GM21576 (cell line): ENCODE measurements around the gene SLC22A1.

Source experiments
- ATAC-seq: cut with Tn5 transposase; IDR thresholded peaks from one replicate; pipeline ENCODE4 v1.9.1; 2021; ENCODE audit warnings: mild to moderate bottlenecking, moderate library complexity; ENCODE audit not compliant: unreplicated experiment

SLC22A1 gene

GRCh38 chr6:160167604-160168399 lies 46.2 kb downstream of the SLC22A1 start:
- no peak for ATAC-seq

DNA sequence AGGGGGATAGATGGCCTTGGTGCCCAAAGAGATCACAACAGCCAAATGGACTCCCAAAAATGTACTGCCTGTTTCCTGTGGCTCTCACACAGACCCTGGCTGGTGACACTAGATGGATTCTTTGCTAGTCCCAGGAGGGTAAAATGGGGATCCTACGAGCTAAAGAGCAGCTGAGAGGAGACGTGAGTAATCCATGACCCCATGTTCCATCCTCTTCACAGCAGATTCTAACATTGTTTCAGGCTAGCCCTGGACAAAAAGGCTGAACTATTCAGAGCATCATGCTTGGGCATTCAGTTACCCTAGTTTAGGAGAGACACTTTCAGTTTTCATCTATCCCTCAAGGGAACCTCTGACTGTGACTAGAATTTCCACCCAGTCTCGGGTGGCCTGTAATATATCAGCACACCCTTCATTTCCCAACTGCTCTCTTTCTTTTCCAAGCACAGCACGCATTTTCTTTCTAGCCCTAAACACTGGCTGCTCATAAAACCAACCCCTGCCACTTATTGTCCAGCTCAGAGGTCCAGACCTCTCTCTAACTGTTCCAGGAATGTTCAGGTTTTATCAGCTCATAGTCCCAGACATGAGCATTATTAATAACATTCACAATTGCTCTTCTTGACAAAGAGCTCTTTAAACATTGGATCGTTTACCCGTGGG lies 48.5 kb downstream of the SLC22A1 start:
- no peak for ATAC-seq

DNA sequence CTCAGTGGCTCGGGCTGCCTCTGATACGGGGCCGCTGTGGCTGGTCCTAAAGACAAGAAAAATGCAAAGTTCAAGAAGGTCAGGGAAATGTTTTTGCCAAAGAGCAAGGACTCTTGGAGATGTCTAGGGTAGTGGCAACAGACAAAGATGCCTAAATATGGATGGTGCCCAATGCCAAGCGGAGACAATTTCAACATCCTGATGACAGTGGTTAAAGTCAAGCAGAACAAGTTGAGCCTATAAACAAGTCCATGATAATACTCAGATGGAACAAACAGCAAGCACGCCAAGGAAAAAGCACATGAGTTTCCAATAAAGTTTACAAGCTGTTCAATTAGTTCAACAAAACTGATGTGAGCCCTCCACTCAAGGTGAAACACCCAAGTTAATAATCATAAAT lies 51.1 kb downstream of the SLC22A1 start:
- ATAC-seq: no peak

- ATAC-seq: no peak
Observed at GRCh38 chr6:160173806-160174527, 52.4 kb downstream of the SLC22A1 start.

GRCh38 chr6:160174681-160175080 lies 53.1 kb downstream of the SLC22A1 start:
- no peak for ATAC-seq

GRCh38 chr6:160177220-160177619 lies 55.6 kb downstream of the SLC22A1 start:
- ATAC-seq: no peak

- ATAC-seq: no peak
Observed at GRCh38 chr6:160178271-160178670, 56.7 kb downstream of the SLC22A1 start.

- ATAC-seq: no peak
Observed at GRCh38 chr6:160180706-160181105, 59.1 kb downstream of the SLC22A1 start.

GRCh38 chr6:160188773-160189172 lies 67.2 kb downstream of the SLC22A1 start:
- no peak for ATAC-seq

DNA sequence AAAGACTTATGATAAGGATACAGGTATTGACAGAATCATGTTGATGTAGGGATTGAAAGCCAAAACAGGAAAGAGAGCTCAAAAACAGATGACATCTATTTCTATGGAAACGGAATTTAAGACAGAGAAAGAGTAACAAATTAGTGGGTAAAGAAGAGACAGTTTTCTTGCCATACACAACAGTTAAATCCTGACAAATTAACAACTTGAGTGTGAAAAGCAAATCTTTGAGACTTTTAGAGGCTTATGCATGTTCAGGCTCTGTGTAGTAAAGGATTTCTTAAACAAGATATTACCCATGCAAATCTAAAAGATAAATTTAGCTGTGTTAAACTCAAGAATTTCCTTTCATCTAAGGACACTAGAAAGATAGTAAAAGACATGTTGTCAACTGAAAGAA lies 68.5 kb downstream of the SLC22A1 start:
- ATAC-seq: no peak

DNA sequence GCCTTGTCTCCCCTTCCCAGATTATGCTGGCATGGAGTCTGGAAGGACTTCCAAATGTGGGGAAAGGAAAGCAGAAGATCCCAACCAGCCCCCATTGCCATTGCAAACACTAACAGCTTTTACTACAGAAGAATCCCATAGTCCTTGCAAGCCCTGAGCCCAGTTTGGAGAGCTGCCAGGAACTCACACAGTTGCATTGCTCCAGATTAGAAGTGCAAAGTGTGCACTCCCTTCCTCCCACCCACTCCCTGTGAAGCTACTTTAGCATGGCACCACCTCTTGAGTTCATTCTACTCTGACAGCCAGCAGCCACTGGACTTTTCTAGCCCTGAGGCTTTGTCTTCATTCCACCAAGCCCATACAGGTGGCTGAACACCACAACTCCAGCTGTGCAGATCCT lies 69.4 kb downstream of the SLC22A1 start:
- ATAC-seq: no peak

GRCh38 chr6:160192840-160193239 lies 71.2 kb downstream of the SLC22A1 start:
- no peak for ATAC-seq

- no peak for ATAC-seq
Observed at GRCh38 chr6:160194808-160195207, 73.2 kb downstream of the SLC22A1 start.

- no peak for ATAC-seq
Observed at GRCh38 chr6:160197662-160198061, 76.0 kb downstream of the SLC22A1 start.

GRCh38 chr6:160198606-160199211 lies 77.1 kb downstream of the SLC22A1 start:
- ATAC-seq: peak; percentile 78

GRCh38 chr6:160201061-160201460 lies 79.4 kb downstream of the SLC22A1 start:
- ATAC-seq: no peak

GRCh38 chr6:160202411-160202810 lies 80.8 kb downstream of the SLC22A1 start:
- ATAC-seq: no peak

DNA sequence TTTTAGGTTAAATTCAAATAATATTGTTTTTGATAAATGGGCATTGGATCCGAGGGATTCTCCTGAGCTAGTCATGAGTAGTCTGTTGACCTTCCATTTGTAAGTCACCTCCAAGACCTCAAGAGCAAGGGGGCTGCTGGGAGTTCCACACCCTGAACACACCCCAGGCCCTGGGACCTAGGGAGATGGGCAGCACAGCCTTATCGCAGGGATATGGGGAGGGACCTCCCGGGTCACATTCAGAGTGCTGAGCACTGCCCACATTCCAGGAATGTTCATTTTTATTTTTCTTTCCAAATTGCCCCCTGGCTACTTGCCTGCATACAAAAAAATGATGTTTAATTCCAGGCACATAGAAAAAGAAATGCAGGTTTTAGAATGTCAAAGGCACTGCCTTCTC lies 81.5 kb downstream of the SLC22A1 start:
- ATAC-seq: no peak

DNA sequence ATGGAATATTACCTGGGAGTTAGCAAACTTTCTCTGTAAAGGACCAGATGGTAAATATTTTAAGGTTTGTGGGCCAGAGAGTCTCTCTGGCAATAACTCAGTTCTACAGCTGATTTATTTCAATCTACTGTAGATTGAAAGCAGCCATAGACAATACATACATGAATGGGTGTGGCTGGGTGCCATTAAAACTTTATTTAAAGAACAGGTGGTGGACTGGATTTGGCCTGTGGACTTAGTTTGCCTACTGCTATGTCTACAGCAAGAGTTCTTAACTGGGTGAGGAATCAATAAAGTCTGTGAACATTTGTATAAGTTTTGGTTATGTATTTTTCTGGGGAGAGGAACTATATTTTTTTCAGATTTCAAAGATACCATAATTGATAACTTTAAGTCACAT lies 81.9 kb downstream of the SLC22A1 start:
- ATAC-seq: no peak

DNA sequence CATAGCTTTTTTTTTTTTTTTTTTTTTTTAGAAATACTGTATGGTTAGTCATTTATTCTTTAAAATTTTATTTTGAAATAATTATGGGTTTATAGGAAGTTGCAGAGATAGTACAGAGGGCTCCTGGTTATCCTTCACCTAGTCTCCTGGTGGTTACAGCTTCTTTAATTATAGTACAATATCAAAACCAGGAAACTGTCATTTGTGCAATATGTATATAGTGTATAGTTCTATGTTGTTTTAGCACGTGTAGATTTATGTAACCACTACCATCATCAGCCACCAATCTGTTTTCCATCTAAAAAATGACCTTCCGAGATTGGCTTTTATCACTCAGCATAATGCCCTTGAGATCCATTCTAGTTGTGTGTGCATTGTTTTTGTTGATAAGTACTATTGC lies 82.3 kb downstream of the SLC22A1 start:
- ATAC-seq: no peak

- ATAC-seq: no peak
Observed at GRCh38 chr6:160204710-160205109, 83.1 kb downstream of the SLC22A1 start.
